Articular chondrocyte of knee joint (primary cell): ENCODE data around the gene NFE2L3. TPM values are rescaled to one million over a fixed set of nuclear protein-coding genes. Genes with fewer than 3 reads are reported as not detected.

Source experiments
- total RNA-seq: library from RNA; depleted of rRNA; stranded (reverse); fragments of >200 nt; gene quantifications from 2 replicates; pipeline ENCODE4 v1.2.3, GENCODE V29; 2012

The NFE2L3 gene
- 0.91 and 2.6 TPM in 2 replicates for total RNA-seq

DNA sequence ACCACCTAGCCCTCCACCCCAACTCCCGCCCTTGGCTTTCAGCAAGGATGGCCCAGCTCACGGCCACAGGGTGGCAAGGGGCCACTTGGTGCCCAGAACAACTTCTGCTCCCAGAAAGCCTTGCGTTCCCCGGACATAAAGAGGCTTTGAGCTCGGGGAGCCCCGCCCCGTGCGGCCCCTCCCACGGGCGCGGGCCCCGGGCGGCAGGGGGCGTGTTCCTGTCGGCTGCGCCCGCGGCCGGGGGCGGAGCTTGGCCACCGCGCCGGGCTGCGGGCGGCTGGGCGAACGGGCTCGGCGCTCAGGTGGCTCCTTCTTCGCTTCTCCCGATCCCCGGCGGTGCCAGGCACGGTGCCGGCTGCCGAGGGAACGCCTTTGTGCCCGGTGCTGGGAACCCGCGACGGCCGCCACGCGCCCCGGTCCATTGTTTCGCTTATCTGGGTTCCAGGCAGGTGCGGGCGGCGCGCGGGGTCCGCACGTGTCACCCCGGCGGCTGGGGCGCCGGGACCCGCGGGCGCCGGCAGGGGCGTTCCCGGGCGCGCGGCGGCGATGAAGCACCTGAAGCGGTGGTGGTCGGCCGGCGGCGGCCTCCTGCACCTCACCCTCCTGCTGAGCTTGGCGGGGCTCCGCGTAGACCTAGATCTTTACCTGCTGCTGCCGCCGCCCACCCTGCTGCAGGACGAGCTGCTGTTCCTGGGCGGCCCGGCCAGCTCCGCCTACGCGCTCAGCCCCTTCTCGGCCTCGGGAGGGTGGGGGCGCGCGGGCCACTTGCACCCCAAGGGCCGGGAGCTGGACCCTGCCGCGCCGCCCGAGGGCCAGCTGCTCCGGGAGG is at the start of gene NFE2L3:
TSS of gene NFE2L3 (plus strand) at position 246 of the 829 bp plus-strand sequence. CDS start at position 547, 301 bp downstream.

DNA sequence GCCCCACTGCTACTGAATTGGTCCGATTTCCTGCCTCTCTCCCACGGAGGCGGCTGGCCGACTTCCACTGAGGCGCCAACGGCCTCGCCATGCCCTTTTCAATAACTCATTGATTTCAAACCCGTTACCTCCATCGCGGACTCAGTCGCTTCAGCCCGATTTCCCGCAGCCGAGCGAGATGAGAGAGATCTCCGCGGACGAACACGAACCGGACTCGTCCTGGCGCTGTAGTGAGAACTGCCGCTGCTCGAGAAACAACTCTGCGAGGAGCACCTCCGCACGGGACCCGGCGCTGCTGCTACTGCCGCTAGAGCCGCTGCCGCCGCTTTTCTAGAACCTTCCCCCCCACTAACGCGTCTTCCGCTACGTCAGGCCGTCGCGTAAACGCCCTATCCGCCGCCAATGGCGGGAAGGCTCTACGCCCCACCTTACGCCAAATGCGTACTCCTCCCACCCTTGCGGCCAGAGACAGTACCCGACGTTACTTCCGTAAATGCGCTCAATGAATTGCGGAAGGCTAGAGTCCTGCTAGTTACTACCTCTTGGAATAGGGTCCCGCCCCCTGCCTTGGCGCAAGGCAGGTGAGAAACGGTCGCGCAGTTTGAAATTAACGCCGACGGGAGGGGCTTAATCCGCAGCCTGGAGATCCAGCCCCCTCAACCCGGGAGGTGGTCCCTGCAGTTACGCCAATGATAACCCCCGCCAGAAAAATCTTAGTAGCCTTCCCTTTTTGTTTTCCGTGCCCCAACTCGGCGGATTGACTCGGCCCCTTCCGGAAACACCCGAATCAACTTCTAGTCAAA is 48.6 kb downstream of the NFE2L3 start, which contains the start of gene HNRNPA2B1:
TSS of gene HNRNPA2B1 (minus strand) at position 303 of the 803 bp plus-strand sequence. CDS start at position 134, 169 bp downstream.

DNA sequence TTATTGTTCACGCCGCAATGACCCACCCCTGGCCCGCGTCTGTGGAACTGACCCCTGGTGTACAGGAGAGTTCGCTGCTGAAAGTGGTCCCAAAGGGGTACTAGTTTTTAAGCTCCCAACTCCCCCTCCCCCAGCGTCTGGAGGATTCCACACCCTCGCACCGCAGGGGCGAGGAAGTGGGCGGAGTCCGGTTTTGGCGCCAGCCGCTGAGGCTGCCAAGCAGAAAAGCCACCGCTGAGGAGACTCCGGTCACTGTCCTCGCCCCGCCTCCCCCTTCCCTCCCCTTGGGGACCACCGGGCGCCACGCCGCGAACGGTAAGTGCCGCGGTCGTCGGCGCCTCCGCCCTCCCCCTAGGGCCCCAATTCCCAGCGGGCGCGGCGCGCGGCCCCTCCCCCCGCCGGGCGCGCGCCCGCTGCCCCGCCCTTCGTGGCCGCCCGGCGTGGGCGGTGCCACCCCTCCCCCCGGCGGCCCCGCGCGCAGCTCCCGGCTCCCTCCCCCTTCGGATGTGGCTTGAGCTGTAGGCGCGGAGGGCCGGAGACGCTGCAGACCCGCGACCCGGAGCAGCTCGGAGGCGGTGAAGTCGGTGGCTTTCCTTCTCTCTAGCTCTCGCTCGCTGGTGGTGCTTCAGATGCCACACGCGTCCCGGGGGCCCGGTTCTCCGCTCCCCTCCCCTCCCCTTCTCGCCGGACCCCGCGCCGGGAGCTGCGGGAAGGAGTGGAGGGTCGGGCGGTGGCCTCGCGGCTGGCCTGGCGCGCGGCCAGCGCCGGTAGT is 49.4 kb downstream of the NFE2L3 start, which contains the start of gene CBX3:
TSS of gene CBX3 (plus strand) at position 499 of the 772 bp plus-strand sequence. CDS start 1,254 bp downstream, outside the sequence.

Other genes starting within 250 kb of the NFE2L3 start
- gene HNRNPA2B1, start 48.5 kb downstream of the NFE2L3 start, total RNA-seq: 142 and 156 TPM in 2 replicates
- 155 and 164 TPM in 2 replicates for gene CBX3, start 49.5 kb downstream of the NFE2L3 start, total RNA-seq
- gene SNX10, start 139.7 kb downstream of the NFE2L3 start, total RNA-seq: 2.6 TPM in 2 replicates